AG09319 (cell line): ENCODE data around the gene EBLN2.

Experiments used
- DNase-seq: peaks from one replicate; pipeline ENCODE4 v3.0.0-alpha.2; 2010; ENCODE audit warnings: low read depth; ENCODE audit errors: extremely low read depth
- TF ChIP-seq, protein P1 (sequence below): IDR thresholded peaks from 2 replicates; pipeline ENCODE4 v1.5.1; 2011; ENCODE audit warnings: low read depth, mild to moderate bottlenecking, inconsistent platforms, low read length, moderate library complexity

EBLN2 gene

GRCh38 chr3:73072634-73073033, 11.2 kb downstream of the EBLN2 start:
- DNase-seq, result no peak
- TF ChIP-seq, protein P1, sequence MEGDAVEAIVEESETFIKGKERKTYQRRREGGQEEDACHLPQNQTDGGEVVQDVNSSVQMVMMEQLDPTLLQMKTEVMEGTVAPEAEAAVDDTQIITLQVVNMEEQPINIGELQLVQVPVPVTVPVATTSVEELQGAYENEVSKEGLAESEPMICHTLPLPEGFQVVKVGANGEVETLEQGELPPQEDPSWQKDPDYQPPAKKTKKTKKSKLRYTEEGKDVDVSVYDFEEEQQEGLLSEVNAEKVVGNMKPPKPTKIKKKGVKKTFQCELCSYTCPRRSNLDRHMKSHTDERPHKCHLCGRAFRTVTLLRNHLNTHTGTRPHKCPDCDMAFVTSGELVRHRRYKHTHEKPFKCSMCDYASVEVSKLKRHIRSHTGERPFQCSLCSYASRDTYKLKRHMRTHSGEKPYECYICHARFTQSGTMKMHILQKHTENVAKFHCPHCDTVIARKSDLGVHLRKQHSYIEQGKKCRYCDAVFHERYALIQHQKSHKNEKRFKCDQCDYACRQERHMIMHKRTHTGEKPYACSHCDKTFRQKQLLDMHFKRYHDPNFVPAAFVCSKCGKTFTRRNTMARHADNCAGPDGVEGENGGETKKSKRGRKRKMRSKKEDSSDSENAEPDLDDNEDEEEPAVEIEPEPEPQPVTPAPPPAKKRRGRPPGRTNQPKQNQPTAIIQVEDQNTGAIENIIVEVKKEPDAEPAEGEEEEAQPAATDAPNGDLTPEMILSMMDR, result no peak

DNA sequence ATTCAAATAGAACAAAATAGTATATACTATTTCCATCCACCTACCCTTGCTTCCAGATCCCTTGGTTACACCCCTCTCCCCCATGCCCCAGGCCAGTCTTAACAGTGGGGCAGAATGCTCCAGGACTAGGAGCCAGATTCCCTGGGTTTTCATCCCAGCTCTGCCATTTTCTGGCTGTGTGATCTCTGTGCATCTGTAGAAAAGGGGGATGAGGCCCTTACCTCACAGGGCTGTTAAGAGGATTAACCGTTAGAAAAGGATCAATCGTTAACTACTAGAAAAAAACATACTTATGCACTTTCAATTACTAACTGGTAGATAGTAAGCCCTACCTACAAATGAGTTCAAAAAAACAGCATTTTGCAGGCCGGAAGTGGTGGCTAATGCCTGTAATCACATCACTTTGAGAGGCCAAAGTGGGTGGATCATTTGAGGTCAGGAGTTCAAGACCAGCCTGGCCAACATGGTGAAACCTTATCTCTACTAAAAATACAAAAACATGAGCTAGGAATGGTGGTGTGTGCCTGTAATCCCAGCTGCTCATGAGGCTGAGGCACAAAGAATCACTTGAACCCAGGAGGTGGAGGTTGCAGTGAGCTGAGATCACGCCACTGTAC, 11.7 kb downstream of the EBLN2 start:
- DNase-seq, result no peak
- TF ChIP-seq, protein P1, result no peak

GRCh38 chr3:73074781-73075180, 13.3 kb downstream of the EBLN2 start:
- no peak for DNase-seq
- TF ChIP-seq, protein P1, result no peak

GRCh38 chr3:73080216-73080966, 18.9 kb downstream of the EBLN2 start:
- DNase-seq, result no peak
- TF ChIP-seq, protein P1, result no peak

- TF ChIP-seq, protein P1, result no peak
- no peak for DNase-seq
Observed at GRCh38 chr3:73081140-73081539, 19.7 kb downstream of the EBLN2 start.

DNA sequence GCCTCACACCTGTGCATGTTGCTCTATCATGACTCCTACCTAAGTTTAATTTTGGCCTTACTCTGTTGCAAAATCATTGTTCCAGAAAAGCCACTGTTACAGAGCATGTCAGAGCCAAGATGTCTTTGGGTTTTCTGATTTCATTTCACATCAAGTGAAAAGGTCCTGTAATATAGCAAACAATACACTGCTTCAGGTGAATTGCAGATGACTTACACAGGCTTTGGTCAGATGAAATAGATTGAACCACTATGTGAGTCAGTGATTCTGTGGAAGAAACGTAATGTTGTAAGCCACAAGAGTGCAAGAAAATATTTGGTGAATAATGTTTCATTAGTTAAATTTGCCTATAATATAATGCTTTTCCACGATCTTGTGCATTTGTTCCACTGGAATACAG, 22.7 kb downstream of the EBLN2 start:
- no peak for DNase-seq
- TF ChIP-seq, protein P1, result no peak

DNA sequence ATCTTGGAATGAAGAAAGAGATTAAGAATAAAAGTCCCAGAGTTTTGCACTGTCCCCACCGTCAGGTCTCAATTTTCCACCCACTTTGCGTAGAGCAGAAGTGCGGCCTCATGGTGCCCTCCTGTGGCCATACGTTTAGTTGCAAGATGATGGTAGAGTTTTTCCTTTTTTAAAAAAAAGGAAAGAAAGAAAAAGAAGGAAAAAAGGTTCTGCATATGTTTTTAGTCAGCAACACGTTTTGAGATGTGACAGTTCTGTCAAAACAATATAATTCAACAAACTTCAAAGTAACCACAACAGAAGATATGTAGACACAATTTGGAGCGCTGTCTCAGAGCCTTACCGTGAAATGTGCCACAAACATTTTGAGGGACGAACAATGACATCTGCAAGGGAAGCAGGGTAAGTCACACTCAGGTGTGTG, 24.6 kb downstream of the EBLN2 start:
- TF ChIP-seq, protein P1, result peak; percentile 75
- no peak for DNase-seq
